Measurements from ENCODE around the gene FLNB.

Gene FLNB

DNA sequence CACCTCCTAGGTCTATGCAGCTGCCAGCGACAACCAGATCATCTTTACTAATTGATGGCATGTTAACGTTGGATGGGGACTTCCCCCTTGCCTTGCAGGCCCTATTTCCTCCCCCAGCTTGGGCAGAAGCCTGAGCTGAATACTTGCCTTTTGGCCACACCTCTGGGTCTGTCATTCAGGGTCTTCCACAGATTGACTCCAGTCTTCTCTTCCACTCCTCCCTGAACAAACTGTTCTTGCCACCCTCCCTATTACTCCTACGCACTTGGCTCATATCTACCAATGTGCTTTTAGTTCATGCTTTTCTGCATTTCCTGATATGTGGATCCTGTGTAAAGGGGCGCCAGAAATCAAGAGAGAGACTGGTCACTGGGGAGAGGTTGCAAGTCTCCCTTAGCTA is 129.1 kb downstream of the FLNB start:
- no peak for DNase-seq (ENCODE audit: low spot score)

DNA sequence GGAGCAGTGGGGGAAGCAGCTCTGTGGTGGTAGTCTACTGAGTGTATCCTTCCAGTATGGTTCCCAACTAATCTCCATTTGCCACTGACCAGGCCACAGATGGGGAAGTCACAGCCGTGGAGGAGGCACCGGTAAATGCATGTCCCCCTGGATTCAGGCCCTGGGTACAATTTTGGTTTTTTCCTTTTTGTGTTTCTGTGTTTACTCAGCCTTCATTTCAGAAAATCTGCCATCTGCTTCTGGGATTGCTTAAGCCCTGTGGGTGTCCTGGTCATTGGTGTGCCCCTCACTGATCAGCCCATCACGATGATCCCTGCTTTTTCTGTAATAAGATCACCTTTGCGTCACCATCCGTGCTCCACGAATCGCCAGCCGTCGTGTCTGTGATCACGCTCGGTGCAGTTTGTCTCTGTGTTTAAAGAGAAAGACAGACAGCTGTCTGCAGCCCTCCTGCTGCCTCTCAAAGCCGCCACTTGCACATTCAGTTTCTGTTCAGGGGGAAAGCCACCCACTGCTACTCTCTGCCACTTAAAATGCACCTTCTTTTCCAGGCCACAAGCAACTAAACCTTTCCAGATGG is 133.6 kb downstream of the FLNB start:
- DNase-seq (ENCODE audit: low spot score), result no peak

DNA sequence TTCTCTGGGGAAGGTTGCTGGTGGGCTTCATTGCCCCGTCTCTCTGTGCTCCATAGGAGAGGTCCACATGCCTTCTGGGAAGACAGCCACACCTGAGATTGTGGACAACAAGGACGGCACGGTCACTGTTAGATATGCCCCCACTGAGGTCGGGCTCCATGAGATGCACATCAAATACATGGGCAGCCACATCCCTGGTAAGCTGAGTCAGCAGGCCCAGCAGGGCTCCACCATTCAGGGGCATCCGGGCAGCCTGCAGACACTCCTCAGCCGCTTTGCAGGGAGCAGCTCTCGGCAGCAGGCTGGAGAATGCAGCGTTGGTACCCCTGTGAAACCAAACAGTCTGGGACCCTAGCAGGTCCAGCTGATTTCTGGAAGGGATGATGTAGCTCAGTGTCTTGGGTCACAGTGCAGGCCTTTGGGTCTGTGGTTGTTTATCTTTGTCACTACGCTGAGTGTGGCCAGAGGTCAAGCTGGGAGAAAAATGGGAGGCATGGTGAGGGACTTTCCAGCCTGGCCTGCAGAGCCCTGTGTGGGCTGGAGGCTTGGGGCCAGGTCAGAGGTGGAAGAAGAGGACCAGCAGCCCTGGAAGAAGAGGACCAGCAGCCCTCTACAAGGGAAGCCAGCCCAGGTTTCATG is 135.3 kb downstream of the FLNB start:
- DNase-seq (ENCODE audit: low spot score), result no peak

DNA sequence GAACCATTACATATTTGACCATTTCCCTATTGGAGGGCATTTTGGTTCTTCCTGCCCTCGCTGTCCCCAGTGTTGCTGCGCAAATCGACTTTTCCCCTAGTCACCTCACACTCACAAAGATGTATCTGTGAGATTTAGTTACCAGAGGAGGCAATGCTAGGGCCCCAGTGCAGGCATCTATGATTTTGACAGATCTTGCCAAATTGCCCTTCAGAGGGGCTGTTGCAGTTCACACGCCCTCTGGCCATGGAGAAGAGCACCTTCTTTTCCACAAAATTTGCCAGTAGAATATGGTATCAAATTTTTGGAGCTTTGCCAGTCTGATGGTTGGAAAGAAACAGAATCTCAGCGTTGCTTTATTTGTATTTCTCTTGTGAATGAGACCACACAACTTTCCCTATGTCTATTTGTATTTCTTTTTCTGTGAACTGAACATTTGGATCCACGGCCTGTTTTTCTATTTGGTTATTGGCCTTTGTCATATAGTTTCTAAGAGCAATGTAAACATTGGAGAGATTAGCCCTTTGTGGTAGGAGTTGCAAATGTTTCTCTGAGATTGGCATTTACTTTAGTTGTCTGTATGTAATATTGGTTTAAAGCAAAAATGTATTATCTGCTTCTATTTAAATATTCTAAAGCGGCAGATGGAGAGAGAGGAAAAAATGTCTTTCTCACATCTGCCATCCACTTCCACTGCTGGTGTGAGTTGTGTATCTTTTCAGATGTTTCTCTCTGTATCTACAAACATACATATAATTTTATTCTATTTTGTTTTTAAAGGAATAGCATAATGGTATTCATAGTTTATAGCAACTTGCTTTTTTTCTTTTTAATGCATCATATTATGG is 136.5 kb downstream of the FLNB start:
- DNase-seq (ENCODE audit: low spot score), result no peak

DNA sequence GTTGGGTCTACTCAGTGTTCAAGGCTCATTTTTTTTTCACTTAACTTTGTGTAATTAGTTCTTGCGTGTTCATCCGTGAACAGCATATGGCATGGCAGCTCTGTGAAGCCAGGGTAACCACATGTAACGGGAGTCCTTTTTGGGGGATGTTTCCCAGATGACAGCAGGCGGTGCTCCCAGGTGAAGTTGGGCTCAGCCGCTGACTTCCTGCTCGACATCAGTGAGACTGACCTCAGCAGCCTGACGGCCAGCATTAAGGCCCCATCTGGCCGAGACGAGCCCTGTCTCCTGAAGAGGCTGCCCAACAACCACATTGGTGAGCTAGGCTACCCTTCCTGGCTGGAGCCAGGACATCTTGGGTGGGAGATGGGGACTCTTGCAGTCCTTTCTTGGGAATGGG is 139.8 kb downstream of the FLNB start:
- no peak for DNase-seq (ENCODE audit: low spot score)

DNA sequence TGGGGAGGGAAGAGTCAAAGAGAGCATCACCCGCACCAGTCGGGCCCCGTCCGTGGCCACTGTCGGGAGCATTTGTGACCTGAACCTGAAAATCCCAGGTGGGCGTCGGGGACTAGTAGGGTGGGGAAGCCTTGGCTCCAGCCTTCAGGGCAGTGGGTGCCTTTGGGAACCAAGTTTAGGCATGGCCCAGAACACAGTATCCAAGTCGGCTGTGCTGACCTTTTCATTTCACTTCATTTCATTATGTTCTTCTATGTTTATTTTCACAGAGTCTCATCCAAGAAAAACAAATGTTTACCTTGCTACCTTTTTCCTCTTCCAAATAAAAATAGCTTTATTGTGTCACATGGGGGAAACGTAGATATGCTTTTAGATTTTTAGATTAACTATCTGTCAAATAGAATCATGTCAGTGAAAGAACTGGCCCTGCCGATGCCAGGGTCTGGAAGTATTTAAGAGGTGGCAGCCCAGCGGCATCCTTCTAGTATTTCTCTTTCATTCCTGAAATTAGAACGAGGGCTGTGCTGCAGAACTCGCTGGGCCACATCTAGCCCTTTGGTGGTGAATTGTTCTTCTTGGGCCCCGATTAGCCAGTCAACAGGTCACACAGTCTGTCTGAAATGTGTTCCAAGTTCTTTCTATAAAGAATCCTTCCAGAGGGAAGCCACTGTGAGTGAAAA is 142.0 kb downstream of the FLNB start:
- no peak for DNase-seq (ENCODE audit: low spot score)

DNA sequence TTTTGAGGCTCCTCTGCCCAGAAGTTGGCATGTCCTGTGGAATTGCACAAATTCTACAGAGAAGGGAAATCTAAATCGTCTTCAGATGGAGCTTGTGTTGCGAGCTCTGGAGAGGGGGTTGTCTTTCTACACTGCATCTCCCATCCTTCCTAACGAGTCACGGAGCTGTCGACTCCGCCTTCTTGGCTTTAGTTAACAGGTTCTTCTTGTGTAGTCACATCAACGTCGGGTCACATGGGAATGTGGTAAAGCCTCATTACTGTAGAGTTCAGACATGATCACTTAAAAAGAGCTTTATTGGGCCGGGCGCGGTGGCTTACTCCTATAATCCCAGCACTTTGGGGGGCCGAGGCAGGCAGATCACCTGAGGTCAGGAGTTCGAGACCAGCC is 142.6 kb downstream of the FLNB start:
- DNase-seq (ENCODE audit: low spot score), result no peak

DNA sequence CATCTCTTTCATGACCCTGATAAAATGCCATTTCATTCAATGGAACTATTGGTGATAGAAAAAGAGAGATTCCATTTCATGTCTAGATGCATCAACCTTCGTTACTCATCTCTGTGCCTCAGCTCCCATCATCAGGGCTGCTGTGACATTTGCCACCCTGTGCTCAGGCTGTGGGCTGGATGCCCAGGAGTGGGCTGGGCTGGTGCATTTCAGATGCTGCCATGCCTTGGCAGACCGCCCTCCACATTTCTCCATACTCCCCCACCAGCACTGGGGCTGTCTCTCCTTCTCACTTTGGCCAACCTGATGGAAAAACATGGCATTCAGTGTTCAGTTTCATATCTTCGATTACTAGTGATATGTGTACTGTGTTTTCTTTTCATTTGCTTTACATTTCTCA is 143.4 kb downstream of the FLNB start:
- DNase-seq (ENCODE audit: low spot score), result no peak

- no peak for DNase-seq (ENCODE audit: low spot score)
Measured at GRCh38 chr3:58152225-58153015, 144.2 kb downstream of the FLNB start.

GRCh38 chr3:58153371-58153770 is 145.1 kb downstream of the FLNB start:
- no peak for DNase-seq (ENCODE audit: low spot score)

DNA sequence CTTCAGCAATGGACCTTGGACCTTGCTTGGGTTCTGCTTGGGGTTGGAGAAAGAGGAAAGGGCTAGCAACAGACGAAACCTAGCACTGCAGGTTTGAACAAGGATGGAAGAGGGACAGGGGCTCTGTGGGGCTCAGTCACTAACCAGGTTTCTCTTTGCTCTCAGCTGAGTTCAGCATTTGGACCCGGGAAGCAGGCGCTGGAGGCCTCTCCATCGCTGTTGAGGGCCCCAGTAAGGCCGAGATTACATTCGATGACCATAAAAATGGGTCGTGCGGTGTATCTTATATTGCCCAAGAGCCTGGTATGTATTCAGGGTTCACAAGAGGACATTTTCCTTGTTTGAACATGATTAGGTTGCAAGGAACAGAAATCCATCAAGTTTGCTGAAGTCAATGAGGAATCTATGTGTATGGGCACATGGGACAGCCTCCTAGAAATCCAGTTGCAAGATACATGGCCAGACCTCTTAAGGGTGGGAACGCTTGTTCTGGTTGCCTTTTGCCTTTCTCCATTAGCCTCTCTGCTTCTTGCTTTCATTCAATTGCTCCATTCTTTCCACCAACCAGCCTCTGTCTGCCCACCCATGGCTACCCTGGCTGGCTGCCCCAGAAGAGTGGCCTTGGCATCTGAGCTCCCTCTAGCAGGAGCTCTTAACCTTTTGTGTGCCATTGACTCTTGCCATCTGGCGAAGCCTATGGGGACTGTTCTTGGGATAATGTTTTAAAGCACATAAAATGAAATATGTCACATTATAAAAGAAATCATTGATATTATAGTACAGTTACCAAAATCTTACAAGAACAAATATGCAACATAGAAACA is 146.6 kb downstream of the FLNB start:
- no peak for DNase-seq (ENCODE audit: low spot score)

- DNase-seq (ENCODE audit: low spot score), result no peak
Measured at GRCh38 chr3:58155838-58156237, 147.6 kb downstream of the FLNB start.

GRCh38 chr3:58157700-58158099 is 149.5 kb downstream of the FLNB start:
- DNase-seq (ENCODE audit: low spot score), result no peak

DNA sequence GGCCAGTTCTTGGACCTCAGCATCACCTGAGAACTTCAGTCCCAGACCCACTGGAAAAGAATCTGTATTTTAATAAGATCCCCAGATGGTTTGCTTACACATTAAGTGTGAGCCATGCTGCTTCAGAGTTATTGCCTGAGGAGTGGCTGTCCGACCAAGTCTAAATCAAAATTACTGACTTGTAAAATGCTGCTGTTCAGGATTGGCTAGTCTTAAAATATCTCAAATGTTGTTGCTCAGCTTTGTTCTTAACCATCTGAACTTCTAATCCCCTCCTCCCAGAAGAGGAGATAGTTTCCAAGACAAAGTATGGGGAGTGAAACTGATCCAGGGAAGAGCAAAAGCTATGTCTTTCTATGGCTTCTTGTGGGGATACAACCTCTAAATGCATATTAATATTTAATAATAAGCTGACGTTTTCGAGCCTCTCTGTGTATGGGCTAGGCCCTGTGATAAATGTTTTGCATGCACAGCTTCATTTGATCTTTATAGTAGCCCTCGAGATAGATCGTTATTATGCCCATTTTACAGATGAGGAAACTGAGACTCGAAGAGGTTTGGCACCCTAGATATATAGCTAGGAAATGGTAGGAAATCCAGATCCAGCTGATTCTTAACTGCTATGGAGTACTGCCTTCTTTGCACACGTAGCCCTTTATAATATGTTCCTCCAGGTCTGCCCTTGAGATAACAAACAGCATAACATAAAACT is 150.4 kb downstream of the FLNB start:
- no peak for DNase-seq (ENCODE audit: low spot score)

GRCh38 chr3:58160399-58160798 is 152.2 kb downstream of the FLNB start:
- DNase-seq (ENCODE audit: low spot score), result no peak

DNA sequence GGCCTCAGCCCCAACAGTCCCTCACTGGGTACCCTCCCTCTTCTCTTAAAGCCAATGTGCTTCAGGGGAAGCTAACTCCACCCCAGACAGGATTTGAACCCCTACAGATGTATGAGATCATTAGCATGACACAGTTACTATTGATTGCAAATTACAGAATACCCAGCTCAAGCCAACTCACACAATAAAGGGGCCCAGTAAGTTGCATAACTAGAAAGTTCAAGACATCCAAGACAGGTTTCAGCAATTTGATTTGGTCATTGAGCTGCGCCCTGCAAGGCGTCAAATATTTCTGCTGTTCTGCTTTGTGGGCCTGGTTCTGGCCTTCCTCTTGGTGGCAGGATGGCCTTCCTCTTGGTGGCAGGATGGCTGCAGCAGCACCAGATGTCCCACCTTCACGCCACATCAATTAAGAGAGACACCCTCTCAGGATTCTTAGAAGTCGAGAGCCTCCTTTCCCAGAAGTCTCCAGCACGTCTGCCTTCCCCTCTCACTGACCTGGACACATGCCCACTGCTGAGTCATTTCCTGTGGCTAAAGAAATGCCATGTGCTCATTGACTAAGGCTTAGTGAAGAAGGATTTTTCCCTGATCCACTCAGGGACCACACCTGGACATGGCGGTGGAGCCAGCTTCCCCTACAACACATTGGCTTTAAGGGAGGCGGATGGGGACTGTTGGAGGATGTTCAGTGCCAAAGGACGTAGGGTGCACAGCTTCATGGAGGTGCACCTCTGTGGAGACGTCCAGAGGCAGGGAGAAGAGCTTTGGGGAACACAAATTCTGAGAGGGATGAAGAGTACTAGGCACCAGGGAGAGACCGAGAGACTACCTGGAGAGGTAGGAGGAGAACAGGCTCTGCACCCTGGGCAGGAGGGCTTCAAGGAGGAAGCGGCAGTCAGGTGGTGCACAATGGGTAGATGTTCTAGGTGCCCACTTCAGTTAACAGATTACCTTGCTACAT is 153.5 kb downstream of the FLNB start:
- DNase-seq (ENCODE audit: low spot score), result no peak

DNA sequence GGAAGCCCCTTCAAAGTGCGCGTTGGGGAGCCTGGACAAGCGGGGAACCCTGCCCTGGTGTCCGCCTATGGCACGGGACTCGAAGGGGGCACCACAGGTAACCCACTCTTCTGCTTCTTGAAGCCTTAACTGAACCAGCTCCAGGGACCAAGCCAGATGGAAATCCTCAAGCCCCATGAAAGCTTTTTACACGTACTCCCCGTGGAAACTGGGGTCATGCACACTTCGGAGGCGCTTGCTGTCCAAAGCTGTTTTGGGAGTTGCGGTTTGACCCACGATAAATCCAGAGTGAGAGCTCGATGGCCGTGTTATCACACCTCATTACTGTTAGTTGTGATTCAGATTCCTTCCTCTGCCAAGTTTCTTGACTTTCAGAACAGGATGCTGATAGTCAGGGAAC is 155.0 kb downstream of the FLNB start:
- no peak for DNase-seq (ENCODE audit: low spot score)

DNA sequence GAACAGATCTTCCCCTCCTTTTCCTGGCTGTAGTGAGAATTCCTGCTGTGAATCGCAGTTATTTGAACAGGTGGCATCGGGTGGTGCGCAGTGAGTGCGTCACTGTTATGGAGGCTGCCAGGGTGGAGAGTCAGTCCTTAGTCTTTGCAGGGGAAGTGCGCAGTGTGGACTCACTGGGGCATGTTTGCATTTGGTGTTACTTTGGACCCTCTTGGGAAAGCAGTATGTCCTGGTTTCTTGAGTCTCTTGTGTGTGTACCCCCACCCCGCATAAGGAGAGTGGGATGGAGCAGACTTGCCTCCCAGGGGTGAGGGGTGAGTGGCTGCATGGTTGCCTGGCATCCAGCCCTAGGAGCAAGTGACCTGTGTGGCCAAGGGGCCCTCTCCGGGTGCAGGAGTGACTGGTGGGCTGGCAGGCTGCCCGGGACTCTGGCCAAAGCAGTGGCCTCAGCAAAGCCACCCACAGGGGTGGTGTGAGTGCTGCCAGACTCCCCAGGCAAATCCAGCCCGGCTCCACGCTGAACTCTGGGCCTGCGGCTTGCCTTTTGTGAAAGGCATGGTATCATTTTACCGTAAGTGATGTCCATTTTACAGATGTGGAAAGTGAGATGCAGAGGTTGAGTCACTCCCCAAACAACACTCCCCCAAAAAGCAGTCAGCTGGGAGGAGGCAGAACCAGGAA is 156.1 kb downstream of the FLNB start:
- DNase-seq (ENCODE audit: low spot score), result no peak

Measured in HuH-7.5 (cell line).